HL-60 (cell line): ENCODE results near the gene TMEM143.

Experiments used
- DNase-seq, 2 experiments: peaks; one replicate each; pipeline ENCODE4 v3.0.0-alpha.2; 2010 to 2020; ENCODE audit warnings: low read depth in 1 of 2, low spot score in 1 of 2
- H3K27ac ChIP-seq: fragments of 250-450 bp; sonication (Bioruptor Pico); replicated peaks from 2 replicates; pipeline ENCODE4 v1.5.1; 2020; ENCODE audit warnings: mild to moderate bottlenecking, moderate library complexity
- H3K27me3 ChIP-seq: fragments of 250-450 bp; sonication (Bioruptor Pico); 2 replicates; pipeline ENCODE4 v1.5.1; 2021; ENCODE audit warnings: mild to moderate bottlenecking, moderate library complexity; ENCODE audit not compliant: insufficient read depth, poor library complexity, severe bottlenecking
- H3K4me3 ChIP-seq: replicated peaks from 2 replicates; pipeline ENCODE4 v1.5.1; 2011; ENCODE audit warnings: mild to moderate bottlenecking, control low read depth, low read length; ENCODE audit not compliant: insufficient read depth
- CTCF ChIP-seq: IDR thresholded peaks from one replicate; pipeline ENCODE4 v1.5.1; 2011; ENCODE audit warnings: low read length, control low read depth, inconsistent platforms; ENCODE audit not compliant: insufficient read depth
- GABPA ChIP-seq: IDR thresholded peaks from 2 replicates; pipeline ENCODE4 v1.6.1; 2012; ENCODE audit warnings: low read depth
- POLR2AphosphoS5 ChIP-seq: IDR thresholded peaks from 2 replicates; pipeline ENCODE4 v1.6.1; 2012; ENCODE audit warnings: low read depth
- REST ChIP-seq: IDR thresholded peaks from 2 replicates; pipeline ENCODE4 v1.6.1; 2012; ENCODE audit warnings: low read depth; ENCODE audit not compliant: insufficient replicate concordance
- SPI1 ChIP-seq: IDR thresholded peaks from 2 replicates; pipeline ENCODE4 v1.6.1; 2012; ENCODE audit warnings: low read depth, mild to moderate bottlenecking, borderline replicate concordance

TMEM143 gene

GRCh38 chr19:48297975-48298374 lies 65.8 kb downstream of the TMEM143 start:
- TF ChIP-seq GABPA (no peak), SPI1 (no peak), REST (no peak), POLR2AphosphoS5 (no peak), CTCF (no peak)
- DNase-seq = no peak
- H3K27ac ChIP-seq = no peak overlapping the region
- peaks cover under 1% of the 10 kb centered on the region for H3K27me3 ChIP-seq
- H3K4me3 ChIP-seq = no peak overlapping the region

GRCh38 chr19:48296963-48297734 lies 66.6 kb downstream of the TMEM143 start:
- TF ChIP-seq SPI1 (no peak), CTCF (no peak), GABPA (no peak), POLR2AphosphoS5 (no peak), REST (no peak)
- DNase-seq = no peak
- no peaks in the 10 kb centered on the region for H3K27me3 ChIP-seq
- no peak overlapping the region for H3K4me3 ChIP-seq
- no peak overlapping the region for H3K27ac ChIP-seq

- DNase-seq = no peak
- Histone ChIP-seq H3K4me3 (no peak overlapping the region), H3K27me3 (no peaks in the 10 kb centered on the region), H3K27ac (no peak overlapping the region)
- no peak for TF ChIP-seq SPI1
- TF ChIP-seq CTCF = no peak
- no peak for TF ChIP-seq REST
- no peak for TF ChIP-seq GABPA
- TF ChIP-seq POLR2AphosphoS5 = no peak
Observed at GRCh38 chr19:48295458-48295857, 68.3 kb downstream of the TMEM143 start.
